Glomerular endothelial cell (primary cell): ENCODE data around the gene SPNS2. TPM values are rescaled to one million over a fixed set of nuclear protein-coding genes. Genes with fewer than 3 reads are reported as not detected.

Experiments used
- DNase-seq: peaks from one replicate; pipeline ENCODE4 v3.0.0-alpha.2; 2011; ENCODE audit warnings: low read depth, low spot score; ENCODE audit errors: extremely low read depth
- total RNA-seq: library from RNA; depleted of rRNA; stranded (reverse); fragments of >200 nt; gene quantifications from 2 replicates; pipeline ENCODE4 v1.2.3, GENCODE V29; 2015

SPNS2 gene
- total RNA-seq, 1 donor from 2014 or later, result 92.0 TPM

- DNase-seq, result no peak
Observed at GRCh38 chr17:4480929-4481898, 17.5 kb upstream of the SPNS2 start.

DNA sequence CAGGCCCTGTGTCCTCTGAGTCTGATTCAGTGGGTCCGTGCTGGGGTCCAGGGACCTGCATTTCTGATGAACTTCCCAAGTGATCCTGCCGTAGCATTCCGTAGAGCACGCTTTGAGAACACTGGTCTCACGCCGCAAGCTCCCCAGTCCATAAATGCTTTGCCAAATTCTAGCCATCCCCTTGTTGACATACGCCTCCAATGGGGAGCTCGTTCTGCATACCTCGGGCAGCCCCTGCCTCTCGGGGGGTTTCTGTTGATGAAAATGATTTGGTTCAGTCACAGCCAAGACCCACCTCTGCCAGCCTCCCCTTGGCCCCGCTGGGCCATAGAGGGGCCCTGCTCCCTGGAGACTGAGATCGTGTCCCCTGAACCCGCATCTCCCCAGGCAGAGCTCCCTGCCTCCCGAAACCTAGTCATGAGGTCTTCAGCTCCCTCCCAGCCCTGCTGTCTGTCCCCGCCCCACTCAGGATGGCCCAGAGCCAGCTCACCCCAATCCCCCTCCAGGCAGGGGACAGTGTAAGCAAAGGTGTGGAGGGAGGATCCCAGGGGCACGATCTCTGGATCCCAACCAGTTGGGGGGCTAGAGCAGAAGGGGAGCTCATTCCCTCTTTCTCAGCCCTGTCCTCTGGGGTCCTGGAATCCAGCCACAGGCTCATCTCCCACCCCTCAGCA, 16.2 kb upstream of the SPNS2 start:
- no peak for DNase-seq

DNA sequence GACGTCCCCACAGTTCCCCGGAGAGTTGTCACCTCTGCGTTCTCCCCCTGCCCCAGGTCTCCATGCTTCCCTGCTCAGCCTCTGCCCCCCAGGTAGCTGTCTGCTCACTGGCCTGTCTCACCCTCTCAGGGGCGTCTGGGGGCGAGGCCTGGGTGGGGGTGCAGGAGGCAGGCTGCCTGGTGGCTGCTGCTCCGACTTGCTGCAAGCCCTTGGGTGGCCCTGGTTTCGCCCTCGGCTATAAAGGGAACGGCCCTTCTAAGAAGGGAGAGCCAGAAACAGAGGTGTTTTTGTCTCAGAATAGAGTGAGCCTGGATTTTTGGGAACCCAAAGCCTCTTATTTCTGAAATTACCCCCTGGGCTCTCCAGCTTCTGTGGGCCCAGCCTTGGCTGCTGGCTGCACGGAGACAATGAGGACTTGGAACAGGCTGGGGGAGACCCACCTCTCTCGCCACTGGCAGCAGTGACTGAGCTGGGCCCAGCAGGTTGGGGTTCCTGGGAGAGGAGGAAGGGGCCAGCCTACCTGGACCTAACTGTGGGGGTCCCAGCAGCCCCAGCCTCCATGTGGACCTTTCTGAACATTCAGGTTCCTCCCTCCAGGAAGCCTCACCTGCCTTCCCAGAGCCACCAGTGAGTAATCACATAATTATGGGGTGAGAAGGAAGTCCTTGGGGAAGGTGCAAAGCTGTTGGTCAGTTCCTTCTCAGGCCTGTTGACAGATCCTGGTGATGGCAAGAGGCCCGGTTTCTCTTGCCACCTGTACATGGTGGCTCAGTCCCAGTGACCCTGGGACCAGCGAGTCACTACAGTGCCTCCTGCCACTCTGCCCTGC, 15.5 kb upstream of the SPNS2 start:
- DNase-seq, result no peak

GRCh38 chr17:4485676-4486646, 12.7 kb upstream of the SPNS2 start:
- DNase-seq, result no peak

GRCh38 chr17:4487296-4487695, 11.4 kb upstream of the SPNS2 start:
- no peak for DNase-seq

DNA sequence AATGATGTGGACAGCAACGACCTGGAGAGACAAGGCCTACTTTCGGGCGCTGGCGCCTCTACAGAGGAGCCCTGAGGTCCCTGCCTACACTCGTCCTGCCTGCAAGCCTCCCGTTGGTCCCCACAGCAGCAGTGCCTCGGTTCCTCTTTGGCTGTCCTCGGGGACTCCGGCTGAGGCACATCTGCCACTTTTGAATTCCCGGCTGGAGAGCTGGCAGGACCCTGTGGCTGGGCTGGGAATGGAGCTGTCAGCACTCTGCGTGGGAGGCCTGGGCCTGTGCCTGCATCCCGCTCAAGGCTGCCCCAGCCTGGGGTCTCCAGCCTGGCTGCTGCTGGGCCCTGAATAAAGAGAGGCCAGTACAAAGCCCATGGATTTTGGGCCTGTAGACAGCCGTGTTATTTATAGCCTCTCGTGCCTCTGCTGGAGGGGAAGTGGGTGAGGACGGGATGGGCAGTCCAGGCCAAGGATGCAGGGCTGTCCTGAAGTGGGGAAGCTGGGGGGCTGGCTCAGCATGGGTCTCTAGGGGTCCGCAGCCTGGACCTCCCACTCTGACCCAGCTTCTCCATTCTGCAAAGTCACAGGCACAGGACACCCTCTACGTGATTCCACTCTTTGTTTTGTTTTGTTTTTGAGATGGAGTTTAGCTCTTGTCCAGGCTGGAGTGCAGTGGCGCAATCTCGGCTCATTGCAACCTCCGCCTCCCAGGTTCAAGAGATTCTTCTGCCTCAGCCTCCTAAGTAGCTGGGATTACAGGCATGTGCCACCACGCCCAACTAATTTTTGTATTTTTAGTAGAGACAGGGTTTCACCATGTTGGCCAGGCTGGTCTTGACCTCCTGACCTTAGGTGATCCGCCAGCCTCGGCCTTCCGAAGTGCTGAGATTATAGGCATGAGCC, 10.6 kb upstream of the SPNS2 start:
- DNase-seq, result no peak

DNA sequence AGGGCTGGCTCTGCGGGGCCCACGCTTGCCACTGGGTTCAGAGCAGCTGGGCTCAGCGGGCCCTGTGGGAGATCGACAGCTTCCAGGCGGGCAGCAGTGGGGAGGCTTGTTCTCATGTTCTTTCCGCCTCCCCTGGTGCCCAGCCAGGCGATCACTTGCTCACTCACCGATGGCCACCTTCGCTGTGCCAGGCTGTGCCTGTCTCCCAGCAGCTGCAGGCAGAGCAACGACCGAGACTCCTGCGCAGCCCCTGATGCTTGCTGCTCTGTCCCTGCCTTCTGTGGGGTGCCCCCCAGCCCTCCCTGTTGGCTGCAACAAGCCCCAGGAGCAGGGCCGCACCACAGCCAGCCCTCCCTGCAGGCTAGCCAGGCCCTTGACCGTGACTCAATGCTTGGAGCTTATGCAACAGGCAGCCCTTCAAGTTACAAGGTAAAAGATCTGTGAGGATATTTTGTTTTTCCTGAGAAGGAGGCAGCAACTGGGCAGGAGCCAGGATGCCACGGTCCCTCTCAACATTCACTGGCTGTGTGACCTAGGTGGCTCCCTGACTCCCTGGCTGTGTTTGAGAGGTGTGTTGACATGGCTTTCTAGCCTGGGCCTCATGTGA, 9.6 kb upstream of the SPNS2 start:
- DNase-seq, result no peak

GRCh38 chr17:4490109-4490591, 8.5 kb upstream of the SPNS2 start:
- no peak for DNase-seq

DNA sequence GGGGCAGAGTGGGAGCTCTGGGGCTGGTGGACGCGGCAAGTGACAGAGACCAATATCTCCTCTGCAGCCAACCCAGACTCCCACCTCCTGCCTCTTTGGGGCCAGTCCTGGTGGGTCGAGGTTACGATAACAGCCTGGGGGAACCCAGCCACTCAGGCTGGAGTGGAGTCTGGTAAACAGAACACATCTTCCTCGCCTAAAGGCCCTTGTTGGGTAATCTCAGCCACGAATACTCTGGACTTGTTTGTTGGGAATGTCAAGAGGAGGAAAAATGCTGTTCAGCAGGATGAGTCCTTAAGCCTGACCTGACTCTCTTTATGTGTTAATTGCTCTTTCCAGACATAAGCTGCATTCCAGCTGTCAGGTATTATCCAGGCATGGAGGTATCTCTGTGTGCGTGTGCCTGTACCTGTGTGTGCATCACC, 8.0 kb upstream of the SPNS2 start:
- DNase-seq, result no peak

DNA sequence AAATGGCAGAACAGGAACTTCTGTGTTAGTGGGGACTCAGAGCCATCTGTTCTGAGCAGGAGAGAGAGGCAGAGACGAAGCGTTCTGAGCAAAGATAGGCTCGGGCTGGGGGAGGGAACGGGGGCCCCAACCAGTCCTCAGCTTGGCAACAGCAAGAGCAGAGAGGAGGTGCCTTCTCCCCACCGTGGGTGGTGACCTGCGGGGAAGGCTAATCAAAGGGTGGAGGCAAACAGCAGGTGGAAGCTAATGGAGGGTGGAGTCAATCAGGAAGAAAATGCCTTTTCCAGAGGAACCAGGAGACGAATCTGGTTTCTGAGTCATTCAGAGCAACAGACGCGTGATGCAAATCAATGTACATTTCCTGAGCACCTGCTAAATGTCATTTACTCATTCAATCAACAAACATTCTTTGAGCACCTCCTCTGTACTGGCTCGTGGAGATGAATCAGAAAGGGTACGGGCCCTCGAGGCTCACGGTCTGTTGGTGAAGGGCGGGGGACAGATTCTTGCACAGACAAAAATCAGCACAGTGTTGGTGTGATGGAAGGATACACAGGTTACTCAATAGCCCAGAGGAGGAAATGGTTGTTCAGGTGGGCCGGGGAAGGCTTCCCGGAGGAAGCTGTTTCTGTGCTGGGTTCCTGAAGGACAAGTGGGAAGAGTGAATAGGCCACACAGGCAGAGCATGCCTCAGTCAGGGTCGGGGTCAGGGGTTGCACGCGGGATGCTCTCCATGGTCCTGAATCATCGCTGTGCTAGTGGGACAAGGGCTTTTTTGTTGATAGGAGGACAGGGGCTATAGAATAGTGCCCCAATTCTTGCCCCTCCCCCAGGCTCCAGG, 5.7 kb upstream of the SPNS2 start:
- DNase-seq, result no peak

GRCh38 chr17:4497101-4497824, 1.4 kb upstream of the SPNS2 start:
- no peak for DNase-seq

DNA sequence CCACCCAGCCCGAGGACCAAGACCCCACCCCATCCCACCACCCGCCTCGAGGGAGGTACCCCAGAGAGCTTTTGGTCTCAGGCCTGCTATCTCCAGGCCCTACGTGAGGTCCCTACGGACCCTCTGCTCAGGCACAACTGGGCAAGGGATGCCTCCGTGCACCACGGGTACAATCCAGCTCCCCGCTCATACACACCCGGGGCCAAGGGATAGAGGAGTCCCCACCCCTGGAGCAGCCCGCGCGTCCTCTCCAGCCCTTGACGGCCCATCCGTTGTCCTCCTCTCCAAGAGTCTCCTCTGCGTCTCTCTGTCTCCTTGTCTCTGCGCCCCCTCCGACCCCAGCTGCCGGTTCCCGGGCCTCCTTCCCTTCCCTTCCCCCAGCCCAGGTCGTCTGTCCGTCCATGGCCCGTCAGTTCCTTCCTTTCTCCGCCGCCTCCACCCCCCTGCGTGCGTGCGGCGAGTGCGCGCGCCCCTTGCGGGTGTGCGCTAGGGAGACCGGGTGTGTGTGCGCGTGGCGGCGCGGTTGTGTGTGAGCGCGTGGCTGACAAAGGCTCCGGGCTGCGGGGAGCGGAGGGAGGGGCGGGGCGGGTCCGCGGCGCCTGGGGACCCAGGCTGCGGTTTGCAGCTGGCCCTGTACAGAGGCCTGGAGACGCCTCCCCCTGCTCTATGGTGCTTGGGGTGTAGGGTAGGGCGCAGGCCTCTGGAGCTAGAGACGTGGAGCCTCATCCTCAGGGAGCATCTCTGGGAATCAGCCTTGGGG, 930 bp downstream of the SPNS2 start:
- no peak for DNase-seq

- no peak for DNase-seq
Observed at GRCh38 chr17:4500191-4500571, 1.5 kb downstream of the SPNS2 start.

GRCh38 chr17:4501295-4501949, 2.7 kb downstream of the SPNS2 start:
- DNase-seq, result no peak

DNA sequence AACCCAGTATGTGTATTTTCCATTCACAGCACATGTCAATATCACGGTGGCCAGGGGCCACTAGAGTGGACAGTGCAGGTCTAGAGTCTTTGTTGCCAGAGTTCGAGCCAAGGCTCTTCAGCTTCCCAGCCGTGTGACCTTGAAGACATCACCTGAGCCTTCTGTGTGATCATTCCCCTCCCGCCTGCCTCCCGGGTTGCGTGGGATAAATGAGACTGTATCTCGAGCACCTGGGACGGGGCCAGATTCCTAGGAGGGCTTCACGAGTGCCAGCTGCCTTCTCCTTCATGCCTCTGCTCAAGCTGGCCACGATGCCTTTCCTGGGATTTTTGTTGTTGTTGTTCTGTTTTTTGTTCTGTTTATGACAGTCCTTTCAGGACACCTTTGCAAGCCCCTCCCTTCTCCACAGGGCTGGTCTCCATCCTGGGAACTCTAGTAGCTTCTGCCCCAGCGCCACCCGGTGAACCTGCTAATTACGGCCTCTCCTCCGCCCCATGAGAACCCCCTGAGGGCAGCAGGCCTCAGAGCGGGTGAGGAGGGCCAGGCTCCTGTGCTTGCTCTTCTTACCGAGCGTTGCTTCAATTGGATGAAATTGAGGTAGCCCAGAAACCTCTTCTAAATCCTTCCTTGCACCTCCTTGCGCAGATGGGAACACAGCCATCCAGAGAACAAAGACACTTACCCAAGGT, 3.9 kb downstream of the SPNS2 start:
- DNase-seq, result no peak
